ENCODE data around the gene STXBP1.
"Not testable (repeated sequence)": the region's sequence is repeated elsewhere in the genome, so short reads cannot be mapped to it uniquely, and the experiment has no call there.

STXBP1 gene

DNA sequence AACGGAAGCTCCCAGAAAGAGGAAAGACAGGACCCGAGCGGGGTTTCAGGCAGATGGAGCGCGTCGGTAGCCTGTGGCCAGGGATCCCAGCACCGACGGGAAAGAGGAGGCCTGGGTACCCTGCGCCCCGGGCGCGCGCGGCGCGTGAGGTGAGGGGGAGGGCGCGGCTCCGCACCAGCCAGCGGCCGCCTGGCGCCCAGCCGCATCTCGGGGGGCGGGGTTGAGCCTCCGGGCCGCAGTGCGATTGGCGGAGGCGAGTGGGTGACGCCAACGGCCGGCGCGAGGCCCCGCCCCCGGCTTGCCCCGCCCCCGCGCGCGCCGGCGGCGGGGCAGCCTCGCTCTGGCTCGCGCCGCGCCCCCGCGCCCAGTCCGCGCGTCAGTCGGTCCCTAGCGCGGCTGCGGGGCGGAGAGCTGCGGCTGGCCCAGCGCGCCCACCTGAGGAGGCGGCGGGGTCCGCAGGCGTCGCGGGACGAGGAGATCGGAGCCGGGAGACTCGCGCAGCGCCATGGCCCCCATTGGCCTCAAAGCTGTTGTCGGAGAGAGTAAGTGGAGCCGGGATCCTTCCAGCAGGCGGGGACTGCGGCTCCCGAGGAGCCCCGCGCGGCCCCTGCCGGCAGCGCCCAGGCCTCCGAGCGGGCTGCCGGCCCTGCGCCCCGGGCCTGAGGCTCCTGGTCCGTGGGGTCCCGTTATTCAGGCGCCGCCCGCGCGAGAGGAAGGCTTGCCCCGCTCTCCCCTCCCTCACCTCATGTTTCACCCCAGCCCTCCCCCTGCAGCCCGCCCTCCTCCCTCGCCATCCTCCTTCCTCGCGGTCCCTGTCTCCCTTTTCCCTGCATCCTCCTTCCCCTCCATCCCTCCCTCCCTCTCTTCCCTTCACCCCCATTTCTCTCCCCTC, at the start of gene STXBP1:
Gene STXBP1, plus strand, starts transcription at position 379 of the 892 bp plus-strand sequence. Its CDS starts 127 bp downstream, at position 506.
- peak; percentile 81 for DNase-seq

DNA sequence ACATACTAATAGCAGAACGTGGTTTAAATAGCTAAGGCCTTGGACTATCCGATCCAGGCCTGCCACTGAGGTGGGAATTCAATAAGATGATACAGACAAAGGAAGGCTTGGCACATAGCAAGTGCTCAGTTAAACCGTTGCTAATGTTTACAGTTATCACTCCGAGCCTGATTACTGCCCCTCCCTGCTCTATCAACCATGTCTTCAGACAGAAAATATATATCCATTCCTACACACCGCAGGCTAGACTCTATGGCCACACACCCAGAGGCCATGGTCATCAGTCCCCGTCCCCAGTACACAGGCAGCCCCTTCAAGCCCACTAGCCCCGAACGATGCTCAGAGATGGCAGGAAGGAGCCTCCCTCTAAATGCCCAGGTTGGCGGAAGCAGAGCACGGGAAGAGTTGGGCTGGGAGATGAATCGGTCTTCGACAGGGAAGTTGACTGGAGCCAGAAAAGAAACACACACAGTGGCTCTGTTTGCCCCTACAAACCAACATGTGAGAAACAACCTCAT, 49.7 kb upstream of the STXBP1 start:
- DNase-seq, result no peak

DNA sequence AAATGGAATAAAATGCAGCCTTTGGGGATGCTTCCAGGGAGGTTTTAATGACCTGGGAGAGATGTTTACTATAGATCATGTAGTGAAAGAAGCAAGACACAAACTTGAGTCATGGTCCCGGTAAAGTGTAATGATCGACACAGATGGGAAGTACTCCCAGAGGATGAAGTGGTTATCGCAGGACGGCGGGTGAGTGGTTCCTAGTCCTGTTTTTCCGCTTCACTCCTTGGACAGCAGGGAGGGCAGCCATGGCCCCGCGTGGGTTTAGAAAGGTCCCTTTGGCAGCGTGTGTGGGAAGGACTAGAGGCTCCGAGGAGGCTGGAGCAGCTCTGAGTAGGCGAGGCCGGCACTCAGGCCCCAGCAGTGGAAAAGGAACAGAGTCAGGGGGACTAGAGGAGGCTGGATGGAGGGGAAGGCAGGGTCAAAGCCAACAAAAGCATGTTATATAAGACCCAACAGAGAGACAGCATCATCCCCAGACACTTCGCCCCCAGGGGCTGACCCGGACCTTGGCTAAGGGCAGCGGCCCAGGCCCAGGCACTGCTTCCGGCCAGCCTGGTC, 49.2 kb upstream of the STXBP1 start:
- peak; percentile 13 for DNase-seq

GRCh38 chr9:127563579-127563978, 48.5 kb upstream of the STXBP1 start:
- DNase-seq, result no peak

GRCh38 chr9:127565231-127565630, 46.8 kb upstream of the STXBP1 start:
- no peak for DNase-seq

DNA sequence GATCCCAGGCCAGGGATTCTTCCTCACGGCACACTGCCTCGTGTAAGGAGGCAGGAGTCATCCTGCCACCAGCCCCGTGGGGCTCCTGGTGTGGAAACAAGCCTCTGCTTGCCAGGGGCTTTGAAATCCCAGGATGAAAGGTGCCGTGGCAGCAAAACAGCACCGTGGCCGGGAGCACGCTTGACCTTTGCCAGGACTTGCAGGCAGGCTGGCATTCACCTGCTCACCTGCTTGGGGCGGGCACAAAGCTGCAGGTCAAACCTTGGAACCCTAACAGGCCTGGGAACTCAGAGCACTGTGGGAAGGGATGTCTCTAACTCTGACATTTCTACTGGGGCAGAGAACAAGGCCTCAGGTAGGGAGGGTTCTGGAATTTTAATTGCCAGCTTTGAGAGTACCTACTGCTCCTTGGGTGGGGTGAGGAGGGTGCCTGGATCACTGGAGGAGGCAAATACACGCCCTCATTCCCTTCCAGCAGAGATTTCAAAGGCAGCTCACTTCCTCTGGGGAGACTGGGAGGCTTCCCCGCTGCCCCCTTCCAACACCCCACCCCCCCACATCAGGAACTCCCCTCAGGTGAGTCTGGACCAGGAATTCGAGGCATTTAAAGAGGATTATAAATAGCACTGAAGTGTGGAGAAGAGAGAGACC, 45.6 kb upstream of the STXBP1 start:
- DNase-seq, result peak; percentile 21

GRCh38 chr9:127567035-127567729, 44.9 kb upstream of the STXBP1 start:
- no peak for DNase-seq

- DNase-seq, result peak; percentile 17
Observed at GRCh38 chr9:127567730-127568617, 44.1 kb upstream of the STXBP1 start.

DNA sequence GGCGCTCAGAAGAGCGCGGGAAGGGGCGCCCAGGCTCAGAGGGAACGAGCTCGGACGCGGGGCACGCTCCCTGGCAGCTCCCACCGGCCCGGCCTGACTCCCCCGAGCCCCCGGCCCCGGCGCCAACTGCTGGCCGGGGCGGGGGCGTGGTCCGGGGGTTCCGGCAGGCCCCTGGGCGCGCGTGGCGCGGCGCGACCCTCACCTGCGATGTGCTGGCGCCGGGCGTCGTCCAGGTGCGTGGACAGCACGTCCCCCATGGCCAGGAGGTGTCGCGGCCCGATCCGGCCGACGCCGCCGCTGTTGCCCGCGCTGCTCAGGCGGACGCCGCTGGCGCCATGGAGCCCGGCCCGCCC, 43.5 kb upstream of the STXBP1 start:
- no peak for DNase-seq

- peak; percentile 42 for DNase-seq
Observed at GRCh38 chr9:127568971-127569885, 42.8 kb upstream of the STXBP1 start.

DNA sequence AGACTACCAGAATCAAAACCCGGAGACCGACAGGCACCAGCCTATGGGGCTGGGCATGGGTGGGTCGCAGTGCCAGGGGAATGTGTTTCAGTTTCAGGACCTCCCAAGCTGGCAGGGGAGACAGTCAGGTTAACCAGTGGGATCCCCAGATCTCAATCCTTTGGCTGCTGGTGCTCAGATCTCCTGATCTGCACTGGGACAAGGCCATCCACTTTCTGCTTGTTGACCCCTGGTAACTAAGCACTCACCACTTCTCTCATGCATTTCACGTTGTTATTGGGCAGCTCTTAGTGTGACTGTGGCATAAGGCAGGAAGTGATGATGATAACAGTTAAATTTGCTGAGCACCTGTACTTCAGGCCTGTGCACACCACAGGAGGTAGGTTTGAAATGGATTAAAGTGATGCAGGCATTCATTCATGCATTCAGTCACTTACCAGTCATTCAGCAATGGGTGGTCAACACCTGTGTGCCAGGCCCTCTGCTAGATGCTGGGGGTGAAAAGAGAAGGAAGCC, 42.1 kb upstream of the STXBP1 start:
- DNase-seq, result peak; percentile 70

GRCh38 chr9:127570533-127571111, 41.5 kb upstream of the STXBP1 start:
- peak; percentile 59 for DNase-seq

- no peak for DNase-seq
Observed at GRCh38 chr9:127571971-127572370, 40.1 kb upstream of the STXBP1 start.

DNA sequence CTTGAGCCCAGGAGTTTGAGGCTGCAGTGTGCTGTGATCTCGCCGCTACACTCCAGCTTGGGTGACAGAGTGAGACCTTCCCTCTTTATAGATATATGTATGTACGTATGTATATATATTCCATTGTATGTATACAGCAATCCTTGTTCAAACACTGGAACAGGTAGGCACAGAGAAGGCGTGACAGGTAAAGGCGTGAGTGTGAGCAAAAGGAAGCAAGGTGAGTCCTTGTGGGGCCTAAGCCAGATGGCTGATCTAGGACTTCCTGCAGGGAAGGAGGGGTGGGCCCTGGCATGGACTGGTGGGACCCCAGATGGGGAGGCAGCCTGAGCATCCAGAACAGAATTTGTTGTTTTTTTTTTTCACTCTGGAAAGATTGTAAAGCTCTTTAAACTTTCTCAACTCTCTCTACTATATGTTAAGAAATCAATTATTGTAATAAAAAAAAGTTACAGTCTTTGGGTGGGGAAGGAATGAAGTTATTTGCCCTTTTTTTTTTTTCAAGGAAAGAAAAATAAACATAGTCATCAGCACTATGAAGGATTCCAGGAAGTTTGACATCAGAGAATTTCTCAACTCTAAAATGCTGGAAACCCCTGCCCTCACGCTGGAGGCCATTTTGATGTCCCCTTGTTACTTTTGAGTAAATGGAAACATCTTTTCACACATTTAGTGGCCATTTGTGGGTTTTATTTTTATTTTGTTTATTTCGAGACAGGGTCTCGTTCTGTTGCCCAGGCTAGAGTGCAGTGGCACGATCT, 38.9 kb upstream of the STXBP1 start:
- DNase-seq, result peak; percentile 29

GRCh38 chr9:127574072-127574993, 37.7 kb upstream of the STXBP1 start:
- DNase-seq, result peak; percentile 66

GRCh38 chr9:127575875-127576778, 36.0 kb upstream of the STXBP1 start:
- no peak for DNase-seq

GRCh38 chr9:127577194-127577593, 34.9 kb upstream of the STXBP1 start:
- DNase-seq, result not testable (repeated sequence)
